ENCODE measurements around the gene WNT3A. TPM values are rescaled to one million over a fixed set of nuclear protein-coding genes. Genes with fewer than 3 reads are reported as not detected.

Gene WNT3A
- total and polyA plus RNA-seq, 9 of the 15 experiments (the other 6 are each of a cell fraction or from before 2014, with no cell fraction given): not detected

DNA sequence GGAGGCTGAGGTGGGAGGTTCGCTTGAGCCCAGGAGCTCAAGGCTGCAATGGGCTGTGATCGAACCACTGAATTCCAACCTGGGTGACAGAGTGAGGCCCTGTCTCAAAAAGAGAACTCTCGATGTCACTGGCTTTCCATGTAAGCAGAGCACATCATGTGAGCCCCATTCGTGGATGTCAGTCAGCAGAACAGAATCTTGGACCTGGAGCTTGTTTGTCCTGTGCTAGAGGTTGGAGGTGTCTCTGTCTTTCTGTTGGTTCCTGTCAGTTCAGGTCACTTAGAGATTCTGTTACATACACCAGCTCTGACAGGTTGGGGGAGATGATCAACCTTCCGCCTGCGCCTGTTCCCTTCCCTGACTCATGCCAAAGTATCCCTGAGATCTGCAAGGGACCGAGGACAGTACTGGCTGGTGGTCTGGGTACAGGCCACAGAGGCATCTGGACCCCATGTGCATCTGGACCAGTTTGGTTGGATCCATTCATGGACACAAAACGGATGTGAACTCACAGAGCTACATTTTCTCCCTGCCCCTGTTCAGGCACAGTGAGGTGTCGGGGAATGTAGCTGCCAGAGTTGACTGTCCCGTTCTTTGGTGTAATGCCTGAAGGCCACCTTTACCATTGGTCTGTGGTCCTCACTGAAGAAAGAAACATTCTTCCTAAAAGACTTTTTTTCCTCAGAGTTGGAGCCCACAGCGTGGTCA is 85.7 kb downstream of the WNT3A start (continued):
- TF ChIP-seq, protein P1, sequence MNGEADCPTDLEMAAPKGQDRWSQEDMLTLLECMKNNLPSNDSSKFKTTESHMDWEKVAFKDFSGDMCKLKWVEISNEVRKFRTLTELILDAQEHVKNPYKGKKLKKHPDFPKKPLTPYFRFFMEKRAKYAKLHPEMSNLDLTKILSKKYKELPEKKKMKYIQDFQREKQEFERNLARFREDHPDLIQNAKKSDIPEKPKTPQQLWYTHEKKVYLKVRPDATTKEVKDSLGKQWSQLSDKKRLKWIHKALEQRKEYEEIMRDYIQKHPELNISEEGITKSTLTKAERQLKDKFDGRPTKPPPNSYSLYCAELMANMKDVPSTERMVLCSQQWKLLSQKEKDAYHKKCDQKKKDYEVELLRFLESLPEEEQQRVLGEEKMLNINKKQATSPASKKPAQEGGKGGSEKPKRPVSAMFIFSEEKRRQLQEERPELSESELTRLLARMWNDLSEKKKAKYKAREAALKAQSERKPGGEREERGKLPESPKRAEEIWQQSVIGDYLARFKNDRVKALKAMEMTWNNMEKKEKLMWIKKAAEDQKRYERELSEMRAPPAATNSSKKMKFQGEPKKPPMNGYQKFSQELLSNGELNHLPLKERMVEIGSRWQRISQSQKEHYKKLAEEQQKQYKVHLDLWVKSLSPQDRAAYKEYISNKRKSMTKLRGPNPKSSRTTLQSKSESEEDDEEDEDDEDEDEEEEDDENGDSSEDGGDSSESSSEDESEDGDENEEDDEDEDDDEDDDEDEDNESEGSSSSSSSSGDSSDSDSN (IDR thresholded peaks at IDR 0.05; ENCODE audit: borderline replicate concordance in 1 of 2, low read depth in 2 of 2, low read length in 2 of 2): no peak
- TF ChIP-seq AFF4 (CRISPR knock-in tag; IDR thresholded peaks at IDR 0.05): no peak
- no peak for TF ChIP-seq DACH1 (IDR thresholded peaks at IDR 0.05; ENCODE audit: partially characterized antibody)
- TF ChIP-seq POLR2AphosphoS2 (IDR thresholded peaks at IDR 0.05; ENCODE audit: low read length): 0 out of 2 replicates have a peak, but pooled peaks have one; percentile 33
- TF ChIP-seq ZNF436 (CRISPR knock-in tag; IDR thresholded peaks at IDR 0.05): no peak
- TF ChIP-seq HDAC6 (IDR thresholded peaks at IDR 0.05; ENCODE audit: low read depth, low read length): no peak
- TF ChIP-seq ZNF282 (CRISPR knock-in tag; IDR thresholded peaks at IDR 0.05): no peak
- TF ChIP-seq KLF1 (tag; IDR thresholded peaks at IDR 0.05): no peak
- no peak for TF ChIP-seq PTTG1 (tag; IDR thresholded peaks at IDR 0.05; ENCODE audit: low read depth)
- no peak for TF ChIP-seq NR2F6 (CRISPR knock-in tag; IDR thresholded peaks at IDR 0.05)
- TF ChIP-seq CSDE1 (IDR thresholded peaks at IDR 0.05): no peak
- 0 out of 2 replicates have a peak, but pooled peaks have one; percentile 32 for TF ChIP-seq MED1 (CRISPR knock-in tag; IDR thresholded peaks at IDR 0.05; ENCODE audit: borderline replicate concordance)
